GM12891 (cell line): ENCODE measurements around the gene RGS3.
"Not testable (repeated sequence)": the region's sequence is repeated elsewhere in the genome, so short reads cannot be mapped to it uniquely, and the experiment has no call there.

Experiments
- DNase-seq: peaks from one replicate; pipeline ENCODE4 v3.0.0; 2011; ENCODE audit warnings: low spot score; ENCODE audit not compliant: insufficient read length
- FAIRE-seq: peaks from 2 replicates; lab custom pipeline; 2011; peaks lifted over from hg19 to GRCh38; lab: Jason Lieb, UNC
- PAX5 ChIP-seq: IDR thresholded peaks from 2 replicates; pipeline ENCODE4 v1.6.1; 2011; ENCODE audit warnings: low read length, moderate library complexity, mild to moderate bottlenecking; ENCODE audit not compliant: insufficient read depth, severe bottlenecking
- POLR2A ChIP-seq: IDR thresholded peaks from 2 replicates; pipeline ENCODE4 v1.6.1; 2011; ENCODE audit warnings: low read depth, low read length, control low read depth
- POLR2AphosphoS5 ChIP-seq: IDR thresholded peaks from 2 replicates; pipeline ENCODE4 v1.6.1; 2011; ENCODE audit warnings: low read depth, low read length, control low read depth
- POU2F2 ChIP-seq: IDR thresholded peaks from 2 replicates; pipeline ENCODE4 v1.6.1; 2011; ENCODE audit warnings: low read depth, mild to moderate bottlenecking, control low read depth, low read length, moderate library complexity
- SPI1 ChIP-seq: IDR thresholded peaks from 2 replicates; pipeline ENCODE4 v1.6.1; 2011; ENCODE audit warnings: low read depth, low read length, control low read depth
- TAF1 ChIP-seq: IDR thresholded peaks from 2 replicates; pipeline ENCODE4 v1.6.1; 2011; ENCODE audit warnings: low read depth, low read length, control low read depth

The RGS3 gene

DNA sequence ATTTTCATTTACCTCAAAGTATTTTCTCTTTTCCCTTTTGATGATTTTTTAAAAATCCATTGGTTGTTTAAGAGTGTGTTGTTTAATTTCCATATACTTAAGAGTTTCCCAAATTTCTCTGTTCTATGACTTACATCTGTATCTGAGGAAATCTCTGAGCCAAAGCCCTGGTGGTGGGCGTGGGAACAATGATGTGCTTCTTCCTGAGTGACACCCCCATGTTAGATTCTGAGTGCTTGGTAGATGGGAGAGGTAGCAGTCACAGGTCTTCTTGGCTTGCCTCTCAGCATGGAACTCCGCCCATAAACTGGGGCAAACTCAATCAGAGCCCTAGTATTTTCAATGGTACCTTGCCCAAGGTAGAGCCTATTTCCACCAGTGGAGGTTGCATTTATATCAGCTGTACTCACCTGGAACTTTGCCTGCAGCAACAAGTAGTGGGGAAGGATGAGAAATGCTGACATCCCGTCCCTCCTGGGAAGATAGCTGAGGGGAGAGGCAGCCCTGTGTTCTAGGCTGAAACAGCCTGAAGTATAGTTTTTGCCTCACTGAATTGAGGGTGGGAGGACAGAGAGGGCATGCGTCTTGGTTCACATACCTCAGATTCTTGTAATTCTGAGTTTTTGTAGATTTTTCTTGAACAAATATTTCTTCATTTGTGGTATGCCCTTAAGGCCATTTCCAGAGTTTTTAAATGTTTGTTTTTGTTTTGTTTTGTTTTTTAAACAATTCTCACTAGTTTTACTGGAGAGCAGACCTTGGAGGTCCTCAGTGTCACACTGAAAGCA, 26.6 kb upstream of the RGS3 start:
- no peak for TF ChIP-seq POLR2A
- TF ChIP-seq POU2F2 = no peak
- TF ChIP-seq POLR2AphosphoS5 = no peak
- no peak for TF ChIP-seq TAF1
- TF ChIP-seq PAX5 = no peak
- no peak for TF ChIP-seq SPI1
- no peak for FAIRE-seq
- no peak for DNase-seq

DNA sequence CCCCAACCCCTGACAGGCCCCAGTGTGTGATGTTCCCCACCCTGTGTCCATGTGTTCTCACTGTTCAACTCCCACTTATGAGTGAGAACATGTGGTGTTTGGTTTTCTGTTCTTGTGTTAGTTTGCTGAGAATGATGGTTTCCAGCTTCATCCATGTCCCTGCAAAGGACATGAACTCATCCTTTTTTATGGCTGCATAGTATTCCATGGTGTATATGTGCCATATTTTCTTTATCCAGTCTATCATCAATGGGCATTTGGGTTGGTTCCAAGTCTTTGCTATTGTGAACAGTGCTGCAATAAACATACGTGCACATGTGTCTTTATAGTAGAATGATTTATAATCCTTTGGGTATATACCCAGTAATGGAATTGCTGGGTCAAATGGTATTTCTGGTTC, 25.8 kb upstream of the RGS3 start:
- DNase-seq, FAIRE-seq: not testable (repeated sequence)

DNA sequence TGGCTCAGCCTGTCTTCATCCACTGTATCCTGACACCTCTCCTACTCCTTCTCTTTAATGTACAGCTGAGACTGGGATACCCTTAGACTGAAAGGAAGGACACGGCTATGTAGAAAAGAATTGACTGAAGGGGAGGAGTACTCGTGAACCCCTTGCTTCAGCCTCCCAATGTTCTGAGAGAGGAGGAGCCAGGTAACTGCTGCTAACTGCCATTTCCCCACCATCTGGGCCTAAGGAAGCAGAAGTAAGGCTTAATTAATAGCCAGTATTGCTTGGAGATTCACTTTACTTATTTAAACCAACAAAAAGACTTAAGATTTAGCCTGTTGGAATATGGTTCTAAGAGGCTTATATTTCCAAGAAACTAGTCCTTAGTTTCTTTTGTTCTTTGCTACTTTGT, 18.8 kb upstream of the RGS3 start:
- TF ChIP-seq POLR2AphosphoS5 = no peak
- no peak for TF ChIP-seq PAX5
- no peak for TF ChIP-seq TAF1
- no peak for TF ChIP-seq POLR2A
- TF ChIP-seq POU2F2 = no peak
- TF ChIP-seq SPI1 = no peak
- FAIRE-seq (no peak), DNase-seq (no peak)

DNA sequence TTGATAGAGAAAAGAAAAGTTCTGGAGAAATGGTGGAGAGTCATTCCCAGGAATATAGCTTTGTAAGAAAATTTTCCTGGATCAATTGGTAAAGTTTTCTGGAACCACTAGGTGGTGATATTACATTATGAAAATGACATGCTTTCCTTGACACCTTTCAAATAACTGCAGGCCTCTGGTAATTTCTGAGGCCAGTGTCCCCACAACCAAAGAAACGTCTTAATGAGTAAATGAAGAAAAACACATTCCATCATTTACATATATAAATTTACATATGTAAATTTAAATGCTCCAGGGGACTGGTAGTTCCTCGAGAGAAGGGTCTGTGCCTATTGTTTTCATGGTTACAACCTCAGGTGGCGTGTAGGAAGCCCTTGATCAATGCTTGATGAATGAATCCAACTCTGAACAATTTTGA, 17.2 kb upstream of the RGS3 start:
- FAIRE-seq (no peak), DNase-seq (peak; percentile 39)
- TF ChIP-seq TAF1 (no peak), PAX5 (no peak), SPI1 (no peak), POLR2AphosphoS5 (no peak), POLR2A (no peak), POU2F2 (no peak)

DNA sequence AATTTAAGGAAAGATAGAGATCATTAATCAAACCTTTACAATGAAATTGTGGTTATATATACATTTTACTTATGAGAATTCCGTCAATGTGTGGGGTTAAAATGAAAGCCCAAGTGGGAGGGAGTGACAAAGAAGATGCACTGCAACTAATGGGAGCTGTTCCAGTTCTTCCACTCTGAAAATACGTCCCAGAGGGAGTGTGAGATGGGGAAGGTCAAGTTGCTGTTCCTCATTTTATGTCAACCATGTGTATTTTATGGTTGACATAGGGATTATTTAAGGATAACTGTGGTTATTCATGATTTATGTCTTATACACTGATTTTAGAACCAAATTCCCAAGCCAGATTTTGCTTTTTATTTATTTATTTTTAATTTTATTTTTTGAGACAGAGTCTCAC, 14.2 kb upstream of the RGS3 start:
- DNase-seq (no peak), FAIRE-seq (no peak)
- TF ChIP-seq SPI1 (0 out of 2 replicates have a peak, but pooled peaks have one; percentile 26), TAF1 (no peak), PAX5 (no peak)

DNA sequence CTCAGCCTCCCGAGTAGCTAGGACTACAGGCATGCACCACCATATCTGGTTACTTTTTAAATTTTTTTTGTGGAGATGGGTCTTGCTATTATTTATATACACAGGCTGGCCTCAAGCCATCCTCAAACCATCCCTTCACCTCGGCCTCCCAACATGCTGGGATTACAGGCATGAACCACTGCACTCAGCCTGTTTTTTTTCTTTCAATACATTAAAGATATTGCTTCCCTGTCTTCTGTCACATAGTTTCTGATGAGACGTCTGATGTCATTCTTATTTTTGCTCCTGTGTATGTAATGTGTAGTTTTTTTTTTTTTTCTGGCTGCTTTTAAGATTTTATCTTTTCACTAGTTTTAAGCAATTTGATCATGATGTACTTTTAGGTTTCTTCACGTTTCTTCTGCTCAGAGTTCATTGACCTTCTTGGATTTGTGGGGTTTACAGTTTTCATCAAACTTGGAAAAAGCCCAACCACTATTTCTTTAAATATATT, 11.4 kb upstream of the RGS3 start:
- FAIRE-seq = no peak
- no peak for TF ChIP-seq POU2F2
- TF ChIP-seq PAX5 = no peak
- TF ChIP-seq POLR2AphosphoS5 = no peak
- no peak for TF ChIP-seq SPI1
- TF ChIP-seq POLR2A = no peak
- no peak for TF ChIP-seq TAF1
- no peak for DNase-seq

DNA sequence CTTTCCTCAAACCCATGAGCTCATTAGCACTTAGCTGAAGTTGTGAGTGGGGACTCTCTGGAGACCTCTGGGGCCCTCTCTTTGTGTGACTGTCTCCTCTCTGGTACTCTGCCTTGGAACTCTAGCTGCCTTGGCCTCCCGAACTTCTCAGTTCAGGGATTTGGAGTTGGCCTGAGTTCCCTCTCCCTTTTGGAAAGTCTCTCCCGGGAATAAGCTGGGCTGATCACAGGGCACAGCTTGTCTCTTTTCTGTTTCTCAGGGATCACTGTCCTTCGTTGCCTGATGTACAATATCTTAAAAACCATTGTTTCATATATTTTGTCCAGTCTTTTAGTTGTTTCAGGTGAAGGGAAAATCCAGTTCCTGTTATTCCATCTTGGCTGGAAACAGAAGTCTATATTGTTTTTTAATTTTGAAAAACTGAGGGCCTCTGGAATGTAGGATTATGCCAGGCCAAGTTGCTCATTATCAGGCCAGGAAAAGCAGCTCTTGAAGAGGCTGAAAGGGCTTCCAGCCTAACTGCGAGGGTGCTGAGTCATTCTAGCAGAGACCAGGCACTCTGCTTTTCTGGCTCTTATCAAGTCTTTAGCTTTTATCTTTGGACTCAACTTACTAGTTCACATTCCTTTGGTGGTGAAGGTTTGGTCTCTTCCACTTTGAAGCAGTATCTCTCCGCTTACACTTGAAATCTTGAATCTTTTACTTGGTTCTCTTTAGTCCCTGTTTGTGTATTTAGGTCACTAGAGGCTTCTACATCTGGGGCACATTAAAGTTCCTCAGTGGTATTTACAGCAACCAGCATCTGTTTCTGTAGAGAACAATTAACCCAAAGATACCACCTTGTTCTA, 8.4 kb upstream of the RGS3 start:
- no peak for TF ChIP-seq PAX5
- TF ChIP-seq POLR2A = no peak
- no peak for TF ChIP-seq POLR2AphosphoS5
- TF ChIP-seq SPI1 = no peak
- no peak for TF ChIP-seq TAF1
- TF ChIP-seq POU2F2 = no peak
- FAIRE-seq (no peak), DNase-seq (no peak)

DNA sequence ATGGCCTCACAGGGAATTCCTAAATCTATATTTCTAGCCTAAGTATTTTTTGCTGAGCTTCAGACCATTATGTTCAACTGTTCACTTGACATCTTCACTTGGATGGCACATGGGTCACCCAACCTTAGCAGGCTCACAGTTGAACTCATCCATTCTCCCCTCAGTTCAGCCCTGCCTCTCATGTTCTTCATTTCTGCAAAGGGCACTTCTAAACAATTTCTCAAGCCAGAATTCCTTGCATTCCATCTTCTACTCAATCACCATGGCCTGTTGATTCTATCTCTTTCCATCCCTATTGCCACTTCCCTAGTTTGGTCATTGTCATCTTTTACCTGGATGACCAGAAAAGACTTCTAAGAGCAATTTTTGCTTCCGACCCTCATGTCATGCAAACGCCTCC, 7.3 kb upstream of the RGS3 start:
- TF ChIP-seq POU2F2 (no peak), PAX5 (no peak), POLR2A (no peak), POLR2AphosphoS5 (no peak), SPI1 (no peak), TAF1 (no peak)
- DNase-seq = no peak
- FAIRE-seq = no peak

DNA sequence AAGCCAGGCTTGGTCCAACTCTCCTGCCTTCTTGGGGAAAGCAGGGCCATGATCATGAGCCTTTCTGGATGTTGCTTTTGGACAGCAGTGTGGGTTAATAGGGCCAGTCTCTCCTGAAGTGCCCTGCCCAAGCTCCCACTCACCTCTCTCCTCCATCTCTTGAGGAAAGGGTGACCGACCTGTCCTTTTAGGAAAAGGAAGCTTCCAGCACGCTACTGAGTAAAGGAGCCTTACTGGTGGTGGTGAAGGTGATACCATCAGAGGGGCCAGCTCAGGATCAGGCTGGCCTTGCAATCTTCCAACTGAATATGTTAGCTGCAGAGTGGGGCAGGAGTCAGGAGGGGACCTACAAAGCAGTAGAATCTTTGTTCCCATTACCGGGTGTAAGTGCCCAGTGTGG, 2.2 kb upstream of the RGS3 start:
- no peak for TF ChIP-seq TAF1
- no peak for TF ChIP-seq PAX5
- TF ChIP-seq POU2F2 = no peak
- TF ChIP-seq SPI1 = no peak
- TF ChIP-seq POLR2A = no peak
- TF ChIP-seq POLR2AphosphoS5 = no peak
- FAIRE-seq (no peak), DNase-seq (no peak)

DNA sequence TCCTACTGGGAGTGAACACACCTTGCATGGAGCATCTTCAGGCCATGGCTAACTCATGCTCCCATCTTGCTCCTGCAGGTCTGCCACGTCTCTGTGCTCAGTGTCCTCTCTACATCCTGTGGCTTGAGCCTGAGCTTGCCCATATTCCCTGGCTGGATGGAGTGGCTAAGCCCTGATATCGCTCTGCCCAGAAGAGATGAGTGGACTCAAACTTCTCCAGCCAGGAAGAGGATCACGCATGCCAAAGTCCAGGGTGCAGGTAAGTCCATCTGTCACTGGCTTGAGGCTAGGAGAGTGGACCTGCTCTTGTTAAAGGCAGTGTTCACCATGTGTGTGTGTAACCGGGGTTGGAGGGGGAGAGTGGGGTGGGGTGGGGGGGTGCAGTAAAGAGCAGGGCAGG, 1.6 kb upstream of the RGS3 start:
- FAIRE-seq (no peak), DNase-seq (no peak)
- TF ChIP-seq POU2F2 = no peak
- no peak for TF ChIP-seq POLR2A
- TF ChIP-seq POLR2AphosphoS5 = no peak
- no peak for TF ChIP-seq PAX5
- TF ChIP-seq SPI1 = no peak
- no peak for TF ChIP-seq TAF1
